NCI-H345 treated with DMSO at 0.1 percent for 48 hours (cell line): Measurements from ENCODE around the gene COPS8.

Experiments used
- DNase-seq: peaks from one replicate; lab custom pipeline; 2025; ENCODE audit not compliant: unreplicated experiment; lab: John Stamatoyannopoulos, UW

COPS8 gene

GRCh38 chr2:237064203-237065070, 21.3 kb upstream of the COPS8 start:
- no peak for DNase-seq

DNA sequence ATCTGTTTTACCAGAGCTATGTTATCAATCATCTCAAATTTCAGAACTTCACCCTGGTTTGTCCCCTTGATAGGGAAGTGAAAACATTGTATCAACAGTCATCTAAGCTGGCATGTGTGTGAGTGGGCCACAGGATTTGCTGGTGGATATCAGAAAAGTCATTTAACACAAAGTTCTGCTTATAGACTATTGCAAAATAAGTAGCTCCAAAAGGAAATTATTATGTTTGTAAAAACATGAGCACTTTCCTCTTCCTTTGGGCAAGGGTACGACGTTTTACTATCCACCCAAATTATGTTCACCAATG, 20.7 kb upstream of the COPS8 start:
- no peak for DNase-seq

- DNase-seq: no peak
Observed at GRCh38 chr2:237066396-237066795, 19.3 kb upstream of the COPS8 start.

DNA sequence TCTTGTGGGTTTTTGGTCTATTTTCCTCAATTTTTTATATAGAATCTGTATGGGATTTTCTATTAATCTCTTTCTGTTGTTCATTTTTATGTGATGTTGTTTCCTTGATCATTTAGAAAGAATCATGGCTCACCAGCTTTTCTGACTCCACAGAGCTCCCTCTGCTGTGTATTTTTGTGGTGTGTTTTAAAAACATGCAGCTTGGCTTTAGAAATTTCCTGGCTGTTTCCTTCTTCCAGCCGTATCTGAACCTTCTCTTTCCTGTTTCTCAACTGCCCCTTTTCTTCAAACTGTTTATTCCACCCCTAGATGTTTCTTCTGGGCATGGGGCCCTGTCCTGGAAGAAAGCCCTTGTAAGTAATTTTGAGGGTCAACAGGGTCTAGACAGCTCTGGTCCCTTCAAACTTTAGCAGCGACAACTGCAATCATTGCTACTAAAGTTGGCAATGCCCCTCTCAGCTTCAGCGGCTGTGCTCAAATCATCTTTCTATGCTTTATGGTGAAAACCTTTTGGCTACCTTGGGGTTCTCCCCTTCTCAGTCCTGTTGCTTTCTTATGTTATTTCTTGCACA, 17.6 kb upstream of the COPS8 start:
- no peak for DNase-seq

GRCh38 chr2:237072067-237072931, 13.4 kb upstream of the COPS8 start:
- DNase-seq: peak; percentile 7

GRCh38 chr2:237073552-237073951, 12.1 kb upstream of the COPS8 start:
- no peak for DNase-seq

DNA sequence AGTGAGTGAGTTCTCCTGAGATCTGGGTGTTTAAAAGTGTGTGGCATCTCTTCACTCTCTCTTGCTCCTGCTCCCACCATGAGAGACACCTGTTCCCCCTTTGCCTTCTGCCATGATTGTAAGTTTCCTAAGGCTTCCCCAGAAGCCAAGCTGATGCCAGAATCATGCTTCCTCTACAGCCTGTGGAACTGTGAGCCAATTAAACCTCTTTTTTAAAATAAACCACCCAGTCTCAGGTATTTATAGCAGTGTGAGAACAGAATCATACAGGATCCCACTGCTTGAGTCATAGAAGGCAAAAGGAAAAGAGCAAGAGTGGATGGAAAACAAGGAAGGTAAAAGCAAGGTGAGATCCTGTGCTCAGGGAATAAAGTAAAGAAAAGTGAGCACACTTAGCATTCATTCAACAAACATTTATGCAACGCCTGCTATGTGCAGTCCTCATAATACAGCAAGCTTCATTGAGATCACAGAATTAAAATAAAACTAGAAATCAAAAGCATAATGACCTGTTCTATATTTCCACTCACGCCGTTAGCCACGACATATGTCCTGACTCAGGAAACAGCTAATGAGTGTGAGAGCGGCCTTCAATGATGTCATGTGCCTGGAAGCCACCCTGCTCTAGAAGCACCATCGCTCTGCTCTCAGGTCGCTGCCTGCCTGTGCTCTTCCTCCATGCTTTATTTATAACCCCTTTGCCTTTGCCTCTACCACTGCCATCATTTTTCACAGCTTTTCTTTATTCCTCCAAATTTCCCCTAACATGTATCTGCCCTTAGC, 11.3 kb upstream of the COPS8 start:
- no peak for DNase-seq

DNA sequence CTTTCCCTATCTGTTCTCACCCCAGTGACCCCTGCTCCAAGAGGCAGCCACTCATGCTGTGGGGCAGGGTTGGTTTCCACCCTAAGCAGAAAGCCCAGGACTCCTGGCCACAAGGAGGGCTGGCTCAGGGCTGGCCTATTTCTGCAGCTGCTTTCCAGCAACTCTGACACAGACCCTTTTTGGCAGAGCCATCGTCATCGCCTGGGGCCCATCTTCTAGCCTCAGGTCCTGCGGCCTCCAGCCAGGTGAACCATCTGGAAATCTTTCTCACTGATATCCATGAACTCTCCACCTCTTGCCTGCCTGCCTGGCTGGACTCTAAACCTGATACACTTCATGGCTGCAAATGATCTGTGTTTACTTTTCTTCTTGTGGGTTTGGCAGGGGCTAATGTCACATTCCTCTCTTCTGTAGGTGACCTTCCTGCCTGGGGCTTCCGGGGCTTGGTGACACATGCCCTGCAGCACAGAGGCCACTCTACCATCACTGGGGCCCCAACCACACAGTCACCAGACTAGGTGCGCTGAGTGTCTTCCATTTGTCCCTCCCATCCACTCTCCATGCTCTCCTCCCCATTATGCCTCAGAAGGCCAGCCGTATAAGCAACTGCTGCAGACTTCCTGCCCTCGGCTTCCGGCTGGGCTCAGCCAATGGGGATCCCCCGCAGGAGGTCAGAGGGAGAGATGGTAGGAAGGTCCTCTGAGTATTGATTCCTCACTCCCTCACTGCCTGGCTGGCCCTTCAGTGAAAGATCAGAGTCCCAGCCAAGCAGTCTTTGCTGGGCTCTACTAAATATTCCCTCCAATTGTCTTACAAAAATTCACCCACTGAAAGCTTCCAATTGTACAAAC, 9.7 kb upstream of the COPS8 start:
- DNase-seq: no peak

DNA sequence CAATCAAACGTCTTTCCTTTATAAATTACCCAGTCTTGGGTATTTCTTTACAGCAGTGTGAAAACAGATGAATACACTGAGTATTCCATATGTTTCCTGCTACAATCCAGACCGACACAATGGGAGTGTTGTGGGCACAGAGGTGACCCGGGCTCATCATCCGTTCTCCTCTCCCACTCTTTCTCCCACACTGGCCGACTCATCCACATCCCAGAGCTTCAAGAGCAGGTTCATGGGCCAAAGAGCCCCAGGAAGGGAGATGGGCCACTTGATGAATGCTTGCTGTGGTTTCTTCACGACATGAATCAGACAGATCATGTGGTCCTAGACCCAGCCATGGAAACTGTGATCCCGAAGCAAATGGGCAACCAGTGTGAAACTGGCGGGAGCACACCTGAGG, 4.1 kb upstream of the COPS8 start:
- no peak for DNase-seq

- DNase-seq: no peak
Observed at GRCh38 chr2:237083026-237083425, 2.7 kb upstream of the COPS8 start.

GRCh38 chr2:237084444-237084843, 1.2 kb upstream of the COPS8 start:
- DNase-seq: no peak

DNA sequence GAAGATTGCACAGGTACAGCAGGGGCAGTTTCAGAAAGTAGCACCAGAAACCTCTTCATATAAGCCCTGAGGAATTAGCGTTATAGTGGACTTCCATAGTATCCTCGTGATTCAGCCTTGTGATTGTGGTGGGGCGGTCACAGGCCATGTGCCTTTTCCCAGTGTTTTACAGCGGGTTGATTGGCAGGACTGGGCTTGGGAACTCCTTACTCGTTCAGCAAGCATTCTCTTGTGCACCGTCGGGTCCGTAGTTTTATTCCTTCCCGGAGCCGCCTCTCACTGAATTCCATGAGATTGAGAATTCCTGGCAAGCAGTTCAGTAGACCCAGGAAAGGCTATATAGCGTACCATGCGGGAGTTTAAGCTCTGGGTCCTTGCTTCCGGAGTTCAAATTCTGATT, 5.2 kb downstream of the COPS8 start:
- no peak for DNase-seq

DNA sequence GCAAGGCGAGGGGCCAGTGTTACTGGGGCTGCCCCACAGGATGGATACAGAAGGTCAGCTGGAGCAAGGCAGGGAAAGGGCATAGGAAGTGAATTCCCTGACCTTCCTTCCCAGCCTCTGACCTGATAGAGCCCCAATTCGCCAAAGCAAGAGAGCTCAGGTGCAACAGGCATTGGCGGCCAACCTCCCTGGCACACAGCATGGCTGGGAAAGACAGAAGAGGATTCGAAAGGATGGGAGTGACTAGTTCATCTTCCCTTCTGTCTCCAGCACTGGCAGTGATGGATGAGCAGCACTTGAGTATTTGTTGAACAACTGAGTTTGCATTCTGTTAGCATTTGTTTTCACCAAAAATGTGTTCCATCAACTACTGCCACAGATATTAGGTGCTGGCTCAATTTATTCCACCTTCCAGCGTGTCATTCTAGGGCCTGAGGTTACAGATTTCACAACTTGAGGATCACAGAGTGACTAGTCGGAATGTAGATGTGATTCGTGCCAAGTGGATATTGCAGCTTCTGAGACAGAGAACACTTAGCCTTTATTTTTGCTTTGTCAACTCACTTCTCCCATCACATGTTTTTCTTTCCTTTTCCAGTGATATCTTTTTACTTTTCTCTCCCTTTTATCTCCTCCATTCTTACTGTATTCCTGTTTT, 6.2 kb downstream of the COPS8 start:
- no peak for DNase-seq

DNA sequence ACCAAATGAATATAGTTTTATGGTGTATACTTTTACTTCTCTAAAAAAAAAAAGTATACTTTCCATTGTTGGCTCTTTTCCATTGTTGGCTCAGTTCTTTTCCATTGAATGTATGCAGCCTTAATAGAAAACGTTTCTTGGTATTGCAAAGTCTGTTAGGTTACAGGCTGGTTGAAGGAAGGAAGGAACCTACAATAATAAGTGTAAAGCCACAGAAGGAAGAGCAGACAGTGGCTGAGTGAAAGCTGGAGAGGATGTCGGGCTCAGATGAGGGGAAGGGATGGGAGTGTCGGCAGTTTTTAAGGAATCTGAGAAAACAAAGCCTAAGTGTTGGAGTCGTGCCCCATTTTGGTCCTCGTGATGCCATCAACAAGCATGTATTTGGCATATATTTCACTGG, 6.8 kb downstream of the COPS8 start:
- no peak for DNase-seq

DNA sequence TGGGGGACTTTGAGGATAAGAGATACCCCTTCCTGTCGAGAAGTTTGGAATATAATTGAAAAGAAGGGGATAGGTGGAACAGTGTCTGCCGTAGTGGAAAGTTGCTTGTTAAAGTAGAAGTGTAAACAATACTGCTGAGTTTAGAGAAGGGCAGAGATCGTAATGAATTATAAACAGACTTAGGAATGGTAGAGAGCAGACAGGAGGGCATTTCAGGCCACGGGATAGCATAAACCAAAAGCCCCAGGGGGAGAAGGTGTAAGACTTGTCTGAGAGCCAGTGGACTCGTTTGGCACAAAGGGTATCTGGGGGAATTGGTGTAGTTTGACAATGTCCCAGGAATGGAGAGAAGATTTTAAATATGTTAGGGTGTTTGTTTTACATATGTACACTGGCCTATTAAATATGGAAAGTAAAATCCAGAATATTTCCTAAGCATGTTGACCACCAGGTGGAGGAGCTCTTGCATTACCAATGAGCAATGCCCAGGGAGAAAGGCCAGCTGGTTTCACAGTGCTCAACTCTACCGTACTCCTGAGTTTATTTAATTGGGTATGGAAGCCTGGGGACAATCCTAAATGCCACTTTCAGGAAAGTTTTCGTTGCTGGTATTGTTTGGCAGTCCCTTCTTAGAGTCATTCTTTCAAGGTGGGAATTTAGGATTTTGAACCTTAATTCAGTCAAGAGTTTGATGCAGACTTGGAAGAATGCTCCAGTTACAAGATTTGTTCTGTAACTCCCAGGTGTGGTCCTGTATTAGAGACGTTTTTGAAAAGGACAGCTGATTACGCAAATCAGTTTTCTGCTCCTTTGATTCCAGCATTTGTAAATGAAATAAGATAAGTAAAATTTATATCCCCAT, 7.5 kb downstream of the COPS8 start:
- no peak for DNase-seq

- DNase-seq: no peak
Observed at GRCh38 chr2:237096201-237096600, 10.5 kb downstream of the COPS8 start.

GRCh38 chr2:237096911-237097310, 11.2 kb downstream of the COPS8 start:
- no peak for DNase-seq

GRCh38 chr2:237097326-237097910, 11.7 kb downstream of the COPS8 start:
- DNase-seq: no peak
